HEK293 (cell line): ENCODE data around the gene CARS1.

Source experiments
- CTCF ChIA-PET: fragments of 350-600 bp; formaldehyde crosslinking; extraction: SDS; loops from one replicate; lab custom pipeline; 2021; ENCODE audit warnings: antibody characterized with exemption; lab: Yijun Ruan, JAX
- POLR2A ChIA-PET: fragments of 300-600 bp; formaldehyde crosslinking; extraction: SDS; loops from one replicate; lab custom pipeline; 2020; ENCODE audit warnings: antibody characterized with exemption, inconsistent platforms; lab: Yijun Ruan, JAX
- H3K27ac ChIP-seq: fragments of 200-500 bp; sonication (Bioruptor generic); 2 replicates; pipeline ENCODE4 v1.5.1; 2014; ENCODE audit warnings: low read depth, low read length, control low read depth, inconsistent platforms; ENCODE audit errors: extremely low read depth
- H3K36me3 ChIP-seq, 2 experiments: fragments of 200-500 bp in 1 of 2; sonication (Bioruptor generic) in 1 of 2; 1 replicate in 1 of 2; 2 replicates in 1 of 2; pipeline ENCODE4 v1.5.1; 2014 to 2017; ENCODE audit warnings: inconsistent platforms in 2 of 2, low read length in 2 of 2; ENCODE audit not compliant: control insufficient read depth in 2 of 2, insufficient read depth in 1 of 2
- H3K4me1 ChIP-seq: fragments of 200-500 bp; sonication (Bioruptor generic); 2 replicates; pipeline ENCODE4 v1.5.1; 2014; ENCODE audit warnings: mild to moderate bottlenecking, low read length, inconsistent platforms; ENCODE audit not compliant: control insufficient read depth, insufficient read depth
- H3K4me3 ChIP-seq: 2 replicates; pipeline ENCODE4 v1.5.1; 2011; ENCODE audit warnings: low read depth, mild to moderate bottlenecking, control low read depth, low read length, moderate library complexity
- H3K9me3 ChIP-seq: fragments of 200-500 bp; sonication (Bioruptor generic); 2 replicates; pipeline ENCODE4 v1.5.1; 2014; ENCODE audit warnings: low read depth, low read length, inconsistent platforms; ENCODE audit not compliant: control insufficient read depth, insufficient read depth
- AEBP2 ChIP-seq: fragments of 450-650 bp; formaldehyde crosslinking; IDR thresholded peaks from 2 replicates; pipeline ENCODE4 v1.5.1; 2016; ENCODE audit warnings: missing biosample characterization, missing genetic modification characterization, borderline replicate concordance
- GLI2 ChIP-seq: fragments of 450-650 bp; formaldehyde crosslinking; IDR thresholded peaks from 2 replicates; pipeline ENCODE4; 2017; ENCODE audit warnings: missing biosample characterization, missing genetic modification characterization, low read depth, borderline replicate concordance
- WT1 ChIP-seq: fragments of 450-650 bp; formaldehyde crosslinking; IDR thresholded peaks from 2 replicates; pipeline ENCODE4 v1.5.1; 2016; ENCODE audit warnings: missing biosample characterization, missing genetic modification characterization
- YY1 ChIP-seq: fragments of 450-650 bp; formaldehyde crosslinking; IDR thresholded peaks from 2 replicates; pipeline ENCODE4 v1.5.1; 2018; ENCODE audit warnings: missing biosample characterization, missing genetic modification characterization
- YY2 ChIP-seq: fragments of 450-650 bp; formaldehyde crosslinking; IDR thresholded peaks from 2 replicates; pipeline ENCODE4 v1.5.1; 2016; ENCODE audit warnings: missing biosample characterization, missing genetic modification characterization
- ZNF148 ChIP-seq: fragments of 450-650 bp; formaldehyde crosslinking; IDR thresholded peaks from 2 replicates; pipeline ENCODE4 v1.5.0; 2017; ENCODE audit warnings: missing biosample characterization, missing genetic modification characterization, borderline replicate concordance
- ZNF19 ChIP-seq: fragments of 450-650 bp; formaldehyde crosslinking; IDR thresholded peaks from 2 replicates; pipeline ENCODE4; 2016; ENCODE audit warnings: missing biosample characterization, missing genetic modification characterization, low read depth
- ZNF311 ChIP-seq: fragments of 450-650 bp; formaldehyde crosslinking; IDR thresholded peaks from 2 replicates; pipeline ENCODE4 v1.5.1; 2017; ENCODE audit warnings: missing biosample characterization, missing genetic modification characterization, borderline replicate concordance
- ZNF510 ChIP-seq: fragments of 450-650 bp; formaldehyde crosslinking; IDR thresholded peaks from 2 replicates; pipeline ENCODE4 v1.5.1; 2018; ENCODE audit warnings: mild to moderate bottlenecking, missing genetic modification characterization, missing biosample characterization; ENCODE audit not compliant: insufficient replicate concordance
- ZNF529 ChIP-seq: fragments of 450-650 bp; formaldehyde crosslinking; IDR thresholded peaks from 2 replicates; pipeline ENCODE4 v1.5.1; 2017; ENCODE audit warnings: missing genetic modification characterization, missing biosample characterization; ENCODE audit not compliant: insufficient replicate concordance
- ZNF530 ChIP-seq: fragments of 450-650 bp; formaldehyde crosslinking; IDR thresholded peaks from 2 replicates; pipeline ENCODE4 v1.5.1; 2016; ENCODE audit warnings: low read depth, missing biosample characterization, missing genetic modification characterization
- ZNF544 ChIP-seq: fragments of 450-650 bp; formaldehyde crosslinking; IDR thresholded peaks from 2 replicates; pipeline ENCODE4 v1.5.0; 2017; ENCODE audit warnings: missing biosample characterization, missing genetic modification characterization
- ZNF580 ChIP-seq: fragments of 450-650 bp; formaldehyde crosslinking; IDR thresholded peaks from 2 replicates; pipeline ENCODE4 v1.5.1; 2016; ENCODE audit warnings: missing biosample characterization, missing genetic modification characterization
- ZNF596 ChIP-seq: fragments of 450-650 bp; IDR thresholded peaks from 2 replicates; pipeline ENCODE4 v1.5.0; 2018; ENCODE audit warnings: missing biosample characterization, mild to moderate bottlenecking, missing genetic modification characterization, moderate library complexity
- ZNF654 ChIP-seq: fragments of 450-650 bp; formaldehyde crosslinking; IDR thresholded peaks from 2 replicates; pipeline ENCODE4 v1.5.1; 2016; ENCODE audit warnings: low read depth, missing biosample characterization, missing genetic modification characterization
- ZNF660 ChIP-seq: fragments of 450-650 bp; IDR thresholded peaks from 2 replicates; pipeline ENCODE4 v1.5.1; 2018; ENCODE audit warnings: missing biosample characterization, mild to moderate bottlenecking, missing genetic modification characterization
- ZNF670 ChIP-seq: fragments of 450-650 bp; formaldehyde crosslinking; IDR thresholded peaks from 2 replicates; pipeline ENCODE4 v1.5.1; 2016; ENCODE audit warnings: missing biosample characterization, missing genetic modification characterization, low read depth
- ZNF768 ChIP-seq: fragments of 450-650 bp; formaldehyde crosslinking; IDR thresholded peaks from 2 replicates; pipeline ENCODE4 v1.5.1; 2018; ENCODE audit warnings: missing biosample characterization, mild to moderate bottlenecking, missing genetic modification characterization
- TF ChIP-seq, protein P1 (sequence below): fragments of 450-650 bp; formaldehyde crosslinking; IDR thresholded peaks from 2 replicates; pipeline ENCODE4 v1.5.1; 2016; ENCODE audit warnings: missing biosample characterization, missing genetic modification characterization
- TF ChIP-seq, protein P2 (sequence below): fragments of 450-650 bp; formaldehyde crosslinking; conservative IDR thresholded peaks from 2 replicates; pipeline ENCODE4 v1.5.1; 2016; ENCODE audit warnings: low read depth, missing biosample characterization, missing genetic modification characterization

Gene CARS1

GRCh38 chr11:3089236-3090061, 32.2 kb upstream of the CARS1 start:
- no peak for TF ChIP-seq ZNF654 (tag by site-specific recombination)
- TF ChIP-seq GLI2 (tag by site-specific recombination) = no peak
- no peak for TF ChIP-seq ZNF19 (tag by site-specific recombination)
- TF ChIP-seq ZNF529 (tag by site-specific recombination) = no peak
- no peak for TF ChIP-seq ZNF660 (tag by site-specific recombination)
- no peak for TF ChIP-seq ZNF148 (tag by site-specific recombination)
- no peak for TF ChIP-seq ZNF530 (tag by site-specific recombination)
- TF ChIP-seq AEBP2 (tag by site-specific recombination) = no peak
- no peak for TF ChIP-seq ZNF510 (tag by site-specific recombination)
- TF ChIP-seq ZNF670 = no peak
- no peak for TF ChIP-seq ZNF596 (tag by site-specific recombination)
- no peak for TF ChIP-seq ZNF544
- TF ChIP-seq ZNF768 (tag by site-specific recombination) = no peak
- TF ChIP-seq, all 188 proteins: peak for 0
- no peaks in the 10 kb centered on the region for H3K9me3 ChIP-seq
- H3K27ac ChIP-seq = no peak overlapping the region
- peaks cover 0 to 20% of the 10 kb centered on the region in 2 experiments; a peak in 1 of 3 replicates for H3K36me3 ChIP-seq
- H3K4me1 ChIP-seq = no peaks in the 10 kb centered on the region
- ChIA-PET CTCF (interaction anchor here (0.5 to 7.3 kb wide), 12 partner anchors 10 to 556 kb away, joined by 3 to 144 read pairs (median 4); no protein-coding TSS in a partner anchor), POLR2A (interaction anchor here (0.9 to 1.2 kb wide), 2 partner anchors 44 to 52 kb away, joined by 3 to 5 read pairs; no protein-coding TSS in a partner anchor)
- H3K4me3 ChIP-seq = no peak overlapping the region

GRCh38 chr11:3088806-3089205, 31.6 kb upstream of the CARS1 start:
- Histone ChIP-seq H3K9me3 (no peaks in the 10 kb centered on the region), H3K27ac (no peak overlapping the region), H3K4me3 (no peak overlapping the region), H3K4me1 (no peaks in the 10 kb centered on the region), H3K36me3 (peaks cover 0 to 14% of the 10 kb centered on the region in 2 experiments; a peak in 1 of 3 replicates)
- ChIA-PET CTCF (interaction anchor here (0.5 to 7.3 kb wide), 6 partner anchors 13 to 195 kb away, joined by 3 to 144 read pairs (median 4); no protein-coding TSS in a partner anchor), POLR2A (no interaction called here)
- TF ChIP-seq YY1 (tag by site-specific recombination) = no peak
- TF ChIP-seq YY2 (tag by site-specific recombination) = no peak
- TF ChIP-seq, protein P1, sequence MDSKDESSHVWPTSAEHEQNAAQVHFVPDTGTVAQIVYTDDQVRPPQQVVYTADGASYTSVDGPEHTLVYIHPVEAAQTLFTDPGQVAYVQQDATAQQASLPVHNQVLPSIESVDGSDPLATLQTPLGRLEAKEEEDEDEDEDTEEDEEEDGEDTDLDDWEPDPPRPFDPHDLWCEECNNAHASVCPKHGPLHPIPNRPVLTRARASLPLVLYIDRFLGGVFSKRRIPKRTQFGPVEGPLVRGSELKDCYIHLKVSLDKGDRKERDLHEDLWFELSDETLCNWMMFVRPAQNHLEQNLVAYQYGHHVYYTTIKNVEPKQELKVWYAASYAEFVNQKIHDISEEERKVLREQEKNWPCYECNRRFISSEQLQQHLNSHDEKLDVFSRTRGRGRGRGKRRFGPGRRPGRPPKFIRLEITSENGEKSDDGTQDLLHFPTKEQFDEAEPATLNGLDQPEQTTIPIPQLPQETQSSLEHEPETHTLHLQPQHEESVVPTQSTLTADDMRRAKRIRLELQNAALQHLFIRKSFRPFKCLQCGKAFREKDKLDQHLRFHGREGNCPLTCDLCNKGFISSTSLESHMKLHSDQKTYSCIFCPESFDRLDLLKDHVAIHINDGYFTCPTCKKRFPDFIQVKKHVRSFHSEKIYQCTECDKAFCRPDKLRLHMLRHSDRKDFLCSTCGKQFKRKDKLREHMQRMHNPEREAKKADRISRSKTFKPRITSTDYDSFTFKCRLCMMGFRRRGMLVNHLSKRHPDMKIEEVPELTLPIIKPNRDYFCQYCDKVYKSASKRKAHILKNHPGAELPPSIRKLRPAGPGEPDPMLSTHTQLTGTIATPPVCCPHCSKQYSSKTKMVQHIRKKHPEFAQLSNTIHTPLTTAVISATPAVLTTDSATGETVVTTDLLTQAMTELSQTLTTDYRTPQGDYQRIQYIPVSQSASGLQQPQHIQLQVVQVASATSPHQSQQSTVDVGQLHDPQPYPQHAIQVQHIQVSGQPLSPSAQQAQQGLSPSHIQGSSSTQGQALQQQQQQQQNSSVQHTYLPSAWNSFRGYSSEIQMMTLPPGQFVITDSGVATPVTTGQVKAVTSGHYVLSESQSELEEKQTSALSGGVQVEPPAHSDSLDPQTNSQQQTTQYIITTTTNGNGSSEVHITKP (tag by site-specific recombination) = no peak
- TF ChIP-seq WT1 (tag by site-specific recombination) = no peak
- TF ChIP-seq, protein P2, sequence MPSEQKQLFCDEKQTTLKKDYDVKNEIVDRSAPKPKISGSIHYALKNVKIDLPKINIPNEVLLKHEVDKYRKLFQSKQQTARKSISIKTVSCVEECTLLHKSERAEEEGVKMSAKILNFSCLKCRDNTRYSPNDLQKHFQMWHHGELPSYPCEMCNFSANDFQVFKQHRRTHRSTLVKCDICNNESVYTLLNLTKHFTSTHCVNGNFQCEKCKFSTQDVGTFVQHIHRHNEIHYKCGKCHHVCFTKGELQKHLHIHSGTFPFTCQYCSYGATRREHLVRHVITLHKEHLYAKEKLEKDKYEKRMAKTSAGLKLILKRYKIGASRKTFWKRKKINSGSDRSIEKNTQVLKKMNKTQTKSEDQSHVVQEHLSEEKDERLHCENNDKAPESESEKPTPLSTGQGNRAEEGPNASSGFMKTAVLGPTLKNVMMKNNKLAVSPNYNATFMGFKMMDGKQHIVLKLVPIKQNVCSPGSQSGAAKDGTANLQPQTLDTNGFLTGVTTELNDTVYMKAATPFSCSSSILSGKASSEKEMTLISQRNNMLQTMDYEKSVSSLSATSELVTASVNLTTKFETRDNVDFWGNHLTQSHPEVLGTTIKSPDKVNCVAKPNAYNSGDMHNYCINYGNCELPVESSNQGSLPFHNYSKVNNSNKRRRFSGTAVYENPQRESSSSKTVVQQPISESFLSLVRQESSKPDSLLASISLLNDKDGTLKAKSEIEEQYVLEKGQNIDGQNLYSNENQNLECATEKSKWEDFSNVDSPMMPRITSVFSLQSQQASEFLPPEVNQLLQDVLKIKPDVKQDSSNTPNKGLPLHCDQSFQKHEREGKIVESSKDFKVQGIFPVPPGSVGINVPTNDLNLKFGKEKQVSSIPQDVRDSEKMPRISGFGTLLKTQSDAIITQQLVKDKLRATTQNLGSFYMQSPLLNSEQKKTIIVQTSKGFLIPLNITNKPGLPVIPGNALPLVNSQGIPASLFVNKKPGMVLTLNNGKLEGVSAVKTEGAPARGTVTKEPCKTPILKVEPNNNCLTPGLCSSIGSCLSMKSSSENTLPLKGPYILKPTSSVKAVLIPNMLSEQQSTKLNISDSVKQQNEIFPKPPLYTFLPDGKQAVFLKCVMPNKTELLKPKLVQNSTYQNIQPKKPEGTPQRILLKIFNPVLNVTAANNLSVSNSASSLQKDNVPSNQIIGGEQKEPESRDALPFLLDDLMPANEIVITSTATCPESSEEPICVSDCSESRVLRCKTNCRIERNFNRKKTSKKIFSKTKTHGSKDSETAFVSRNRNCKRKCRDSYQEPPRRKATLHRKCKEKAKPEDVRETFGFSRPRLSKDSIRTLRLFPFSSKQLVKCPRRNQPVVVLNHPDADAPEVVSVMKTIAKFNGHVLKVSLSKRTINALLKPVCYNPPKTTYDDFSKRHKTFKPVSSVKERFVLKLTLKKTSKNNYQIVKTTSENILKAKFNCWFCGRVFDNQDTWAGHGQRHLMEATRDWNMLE (tag by site-specific recombination) = no peak
- no peak for TF ChIP-seq ZNF311 (tag by site-specific recombination)
- no peak for TF ChIP-seq ZNF580 (tag by site-specific recombination)
